Spleen (tissue), 11 donors: Measurements from ENCODE around the gene STAG3. TPM values are rescaled to one million over a fixed set of nuclear protein-coding genes. Genes with fewer than 3 reads are reported as not detected.
A peak's percentile ranks its signal among the peaks of the same experiment; 100 is the strongest.

ENCODE experiments used
- DNase-seq: peaks from one replicate; pipeline ENCODE4 v3.0.0-alpha.2; 2020
- H3K27ac ChIP-seq, 8 donors: fragments of 200-600 bp; sonication (generic) in 7 of 8; 1 replicate in 4 of 8; 2 replicates in 4 of 8; pipeline versions ENCODE4 v1.5.0 to v1.8.0; 2016 to 2021; ENCODE audit warnings: inconsistent platforms in 4 of 8, mild to moderate bottlenecking in 4 of 8, moderate library complexity in 1 of 8
- H3K27me3 ChIP-seq, 7 donors: fragments of 200-600 bp; sonication (generic) in 6 of 7; replicated peaks in 1 of 7; 1 replicate in 4 of 7; 2 replicates in 3 of 7; pipeline versions ENCODE4 v1.5.0 to v1.8.0; 2016 to 2021; ENCODE audit warnings: inconsistent platforms in 3 of 7, mild to moderate bottlenecking in 1 of 7
- H3K36me3 ChIP-seq, 6 donors: fragments of 200-600 bp; sonication (generic) in 5 of 6; 1 replicate in 4 of 6; 2 replicates in 2 of 6; pipeline versions ENCODE4 v1.5.0 to v1.8.0; 2016 to 2021; ENCODE audit warnings: inconsistent platforms in 2 of 6
- H3K4me1 ChIP-seq, 6 donors: fragments of 200-600 bp; sonication (generic) in 5 of 6; 1 replicate in 3 of 6; 2 replicates in 3 of 6; pipeline versions ENCODE4 v1.5.0 to v1.8.0; 2016 to 2021; ENCODE audit warnings: inconsistent platforms in 3 of 6
- H3K4me3 ChIP-seq, 8 donors: fragments of 200-600 bp; sonication (generic) in 7 of 8; 1 replicate in 4 of 8; 2 replicates in 4 of 8; pipeline versions ENCODE4 v1.5.0 to v1.8.0; 2016 to 2021; ENCODE audit warnings: inconsistent platforms in 4 of 8, mild to moderate bottlenecking in 4 of 8, moderate library complexity in 2 of 8
- H3K9me3 ChIP-seq, 8 donors: fragments of 200-600 bp; sonication (generic) in 7 of 8; 1 replicate in 4 of 8; 2 replicates in 4 of 8; pipeline versions ENCODE4 v1.5.0 to v1.8.0; 2016 to 2021; ENCODE audit warnings: inconsistent platforms in 4 of 8
- POLR2A ChIP-seq, 3 donors: fragments of 450-650 bp; IDR thresholded peaks; one replicate each; pipeline ENCODE4 v1.5.1; 2017; ENCODE audit warnings: antibody characterized with exemption in 3 of 3, mild to moderate bottlenecking in 1 of 3
- POLR2AphosphoS5 ChIP-seq, 3 donors: sonication (generic); formaldehyde crosslinking; IDR thresholded peaks; one replicate each; pipeline ENCODE4 v1.5.1; 2017; ENCODE audit warnings: antibody characterized with exemption in 3 of 3
- WGBS, 5 donors: extraction: QIAGEN DNeasy Blood & Tissue Kit in 3 of 5; methylation state at CpG; one replicate each; pipeline versions ENCODE4 v1.1.5 to v1.1.7; 2013 to 2018; 5-methylcytosine and 5-hydroxymethylcytosine counted together
- intact Hi-C: fragments of 100-400 bp; cut with DNase I; formaldehyde crosslinking; loops from one replicate; pipeline ENCODE4 v1.15.0; 2023; ENCODE audit warnings: low total_unique reads
- polyA plus RNA-seq, 3 donors: library from polyadenylated mRNA; stranded (reverse); fragments of 200-250 nt; gene quantifications; one replicate each; pipeline ENCODE4 v1.2.1, GENCODE V29; 2013
- total RNA-seq, 7 donors: library from RNA; depleted of rRNA in 3 of 7; stranded (reverse); fragments of >200 nt in 3 of 7; fragmentation: NEBNext Ultra II Directional in 4 of 7; extraction: Animal tissue kit (Norgen Biotek cat#: 25700) in 4 of 7; gene quantifications; one replicate each; pipeline versions ENCODE4 v1.1.0 to v1.2.1, GENCODE V29; 2016 to 2021
- TF ChIP-seq, protein P1 (sequence below), 11 experiments: fragments of 200-600 bp in 7 of 11; fragments of 450-650 bp in 4 of 11; sonication (generic) in 4 of 11; IDR thresholded peaks in 8 of 11; conservative IDR thresholded peaks in 3 of 11; 1 replicate in 7 of 11; 2 replicates in 4 of 11; pipeline versions ENCODE4 v1.4.0 to v1.8.0; 2016 to 2021; ENCODE audit warnings: antibody characterized with exemption in 11 of 11, inconsistent platforms in 4 of 11, mild to moderate bottlenecking in 1 of 11
- donor health status: healthy with polysubstance abuse.
- donor health status: DM: no; HTN: no; CAD: no; lungs with moderate emphysema.
- donor health status: DM: no; HTN: no; CAD: no.
- donor health status: Bipolar disorder and iron deficiency.
- donor health status: healthy.
- donor health status: DM: no; HTN: no; CAD: no.
- donor health status: DM: yes; HTN: yes; CAD: no.

The STAG3 gene
- total and polyA plus RNA-seq, 10 donors, result 8.0 to 123 (median 40.4) TPM

DNA sequence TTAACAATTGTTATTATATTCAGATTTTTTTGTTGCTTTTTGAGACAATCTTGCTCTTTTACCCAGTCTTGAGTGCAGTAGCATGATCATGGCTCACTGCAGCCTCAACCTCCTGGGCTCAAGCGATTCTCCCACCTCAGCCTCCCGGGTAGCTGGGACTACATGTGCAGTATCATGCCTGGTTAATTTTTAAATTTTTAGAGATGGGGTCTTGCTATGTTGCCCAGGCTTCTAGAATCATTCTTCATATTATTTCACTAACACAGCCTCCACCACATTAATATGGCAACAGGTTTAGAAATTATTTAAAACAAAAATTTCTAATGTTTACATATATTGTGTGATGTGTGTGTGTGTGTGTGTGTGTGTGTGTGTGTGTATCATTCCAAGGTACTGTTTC is 30.4 kb upstream of the STAG3 start:
- WGBS, 5 donors, result 93 to 98% (median 98%) methylated on average over 2 of the region's 2 CpGs
- Histone ChIP-seq H3K36me3 (peaks cover 0 to 20% (median 2%) of the 10 kb centered on the region in 6 donors), H3K27me3 (no peaks in the 10 kb centered on the region), H3K27ac (peak overlapping the region in 1 of 8 donors; percentile 97), H3K4me1 (peaks cover 23 to 46% (median 38%) of the 10 kb centered on the region in 6 donors), H3K9me3 (no peaks in the 10 kb centered on the region), H3K4me3 (no peak overlapping the region)
- TF ChIP-seq, protein P1, sequence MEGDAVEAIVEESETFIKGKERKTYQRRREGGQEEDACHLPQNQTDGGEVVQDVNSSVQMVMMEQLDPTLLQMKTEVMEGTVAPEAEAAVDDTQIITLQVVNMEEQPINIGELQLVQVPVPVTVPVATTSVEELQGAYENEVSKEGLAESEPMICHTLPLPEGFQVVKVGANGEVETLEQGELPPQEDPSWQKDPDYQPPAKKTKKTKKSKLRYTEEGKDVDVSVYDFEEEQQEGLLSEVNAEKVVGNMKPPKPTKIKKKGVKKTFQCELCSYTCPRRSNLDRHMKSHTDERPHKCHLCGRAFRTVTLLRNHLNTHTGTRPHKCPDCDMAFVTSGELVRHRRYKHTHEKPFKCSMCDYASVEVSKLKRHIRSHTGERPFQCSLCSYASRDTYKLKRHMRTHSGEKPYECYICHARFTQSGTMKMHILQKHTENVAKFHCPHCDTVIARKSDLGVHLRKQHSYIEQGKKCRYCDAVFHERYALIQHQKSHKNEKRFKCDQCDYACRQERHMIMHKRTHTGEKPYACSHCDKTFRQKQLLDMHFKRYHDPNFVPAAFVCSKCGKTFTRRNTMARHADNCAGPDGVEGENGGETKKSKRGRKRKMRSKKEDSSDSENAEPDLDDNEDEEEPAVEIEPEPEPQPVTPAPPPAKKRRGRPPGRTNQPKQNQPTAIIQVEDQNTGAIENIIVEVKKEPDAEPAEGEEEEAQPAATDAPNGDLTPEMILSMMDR (IDR thresholded peaks at IDR 0.05 in 8 of 11, conservative IDR thresholded peaks at IDR 0.05 in 3 of 11), result no peak
- TF ChIP-seq POLR2A (IDR thresholded peaks at IDR 0.05) (no peak), POLR2AphosphoS5 (IDR thresholded peaks at IDR 0.05) (no peak)
- no peak for DNase-seq
- intact Hi-C loops, result no loop called here

DNA sequence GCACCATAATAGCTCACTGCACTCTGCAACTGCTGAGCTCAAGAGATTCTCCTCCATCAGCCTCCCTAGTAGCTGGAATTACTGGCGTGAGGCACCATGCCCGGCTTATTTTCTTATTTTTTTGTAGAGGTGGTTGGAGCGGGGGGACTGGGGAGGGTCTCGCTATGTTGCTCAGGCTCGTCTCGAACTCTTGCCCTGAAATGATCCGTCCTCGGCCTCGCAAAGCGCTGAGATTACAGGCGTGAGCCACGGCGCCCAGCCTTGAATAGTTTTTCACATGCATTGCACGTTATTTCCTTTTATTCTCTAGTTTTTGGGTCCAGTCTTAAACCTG is 29.5 kb upstream of the STAG3 start:
- Histone ChIP-seq H3K4me3 (peak overlapping the region; percentile 55 to 81 (median 73)), H3K27ac (peak overlapping the region; percentile 74 to 97 (median 94)), H3K9me3 (no peaks in the 10 kb centered on the region), H3K36me3 (peaks cover 0 to 30% (median 3%) of the 10 kb centered on the region in 6 donors), H3K27me3 (no peaks in the 10 kb centered on the region), H3K4me1 (peaks cover 28 to 55% (median 47%) of the 10 kb centered on the region in 6 donors)
- DNase-seq, result no peak
- TF ChIP-seq POLR2A (IDR thresholded peaks at IDR 0.05) (no peak), POLR2AphosphoS5 (IDR thresholded peaks at IDR 0.05) (no peak)
- TF ChIP-seq, protein P1 (IDR thresholded peaks at IDR 0.05 in 8 of 11, conservative IDR thresholded peaks at IDR 0.05 in 3 of 11), result peak in 1 of 11 experiments; percentile 6
- intact Hi-C loops, result no loop called here
- 11 to 20% (median 14%) methylated on average over 14 of the region's 14 CpGs for WGBS, 5 donors

DNA sequence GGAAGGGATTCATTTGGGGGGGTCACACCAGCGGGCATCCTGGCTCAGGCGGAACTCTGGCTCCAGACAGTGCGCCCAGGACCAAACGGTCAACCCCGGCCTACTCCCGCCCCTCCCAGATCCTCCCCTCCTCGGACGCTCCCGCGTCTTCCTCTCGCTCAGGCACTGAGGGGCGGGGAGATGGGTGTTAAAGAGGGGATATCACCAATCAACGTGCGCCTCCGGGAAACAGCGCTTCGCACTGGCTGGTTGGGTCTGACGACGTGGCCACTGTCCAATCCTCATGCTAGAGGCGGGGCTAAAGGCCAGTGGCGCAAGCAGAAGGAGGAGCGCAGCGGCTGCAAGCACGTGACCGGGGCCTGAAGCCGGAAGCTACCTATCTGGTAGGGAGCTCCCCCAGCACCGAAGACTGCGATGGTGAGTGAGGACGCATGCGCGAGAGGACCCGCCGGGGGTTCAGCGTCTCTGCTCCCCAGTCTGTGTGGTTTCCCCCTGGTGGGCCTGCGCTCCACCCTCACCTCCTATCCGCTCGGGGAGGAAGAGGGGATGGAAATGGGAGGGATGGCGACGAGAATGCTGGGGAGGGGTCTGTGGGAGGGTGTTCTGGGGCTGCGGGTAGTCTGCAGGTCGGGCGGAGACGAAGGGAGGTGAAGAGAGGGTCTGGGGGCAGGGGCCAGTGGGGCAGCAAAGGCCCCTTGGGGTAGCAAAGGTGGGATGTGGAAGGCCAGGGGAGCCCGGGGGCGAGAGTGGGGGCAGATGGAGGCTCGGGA is 29.0 kb upstream of the STAG3 start, which contains the start of gene LAMTOR4:
Gene LAMTOR4 (plus strand): TSS at position 360 of the 770 bp plus-strand sequence. CDS start 55 bp downstream, at position 415.
- Histone ChIP-seq H3K27ac (peak within 1 kb of the TSS; percentile 74 to 97 (median 94)), H3K27me3 (no peaks in the 10 kb centered on the region), H3K4me1 (peaks cover 28 to 60% (median 52%) of the 10 kb centered on the region in 6 donors), H3K36me3 (peaks cover 0 to 35% (median 9%) of the 10 kb centered on the region in 6 donors), H3K9me3 (no peaks in the 10 kb centered on the region), H3K4me3 (peak within 1 kb of the TSS; percentile 55 to 81 (median 73))
- TF ChIP-seq, protein P1 (IDR thresholded peaks at IDR 0.05 in 8 of 11, conservative IDR thresholded peaks at IDR 0.05 in 3 of 11), result peak in 8 of 11 experiments; percentile 5 to 37 (median 22)
- peak; percentile 37 to 68 (median 61) for TF ChIP-seq POLR2A (IDR thresholded peaks at IDR 0.05)
- TF ChIP-seq POLR2AphosphoS5 (IDR thresholded peaks at IDR 0.05), result peak; percentile 96 to 98 (median 97)
- WGBS, 5 donors, result 0 to 1% (median 1%) methylated on average over 35 to 46 of the region's 46 CpGs
- peak; percentile 100 for DNase-seq
- intact Hi-C loops, result no loop called here

DNA sequence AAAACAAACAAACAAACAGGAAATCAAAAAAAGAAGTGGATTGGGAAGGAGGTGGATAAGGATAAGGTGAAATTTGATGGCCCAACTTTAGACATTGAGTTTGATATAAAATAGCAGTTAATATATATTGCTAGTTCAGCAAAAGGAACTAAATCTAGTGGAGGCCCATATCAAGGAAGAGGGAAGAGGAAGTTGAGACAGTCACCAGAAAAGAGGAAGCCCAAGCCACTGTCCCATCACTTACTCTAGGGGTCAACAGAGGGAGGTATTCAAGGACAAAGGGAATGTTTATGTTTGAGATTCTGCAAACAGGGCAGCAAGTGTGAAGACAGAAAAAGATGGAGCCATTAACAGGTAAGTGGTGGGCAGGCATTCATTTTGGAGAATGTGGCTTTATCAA is 25.3 kb upstream of the STAG3 start:
- no peaks in the 10 kb centered on the region for H3K9me3 ChIP-seq
- intact Hi-C loops, result no loop called here
- peak overlapping the region in 1 of 8 donors; percentile 33 for H3K4me3 ChIP-seq
- H3K4me1 ChIP-seq, result peaks cover 34 to 93% (median 84%) of the 10 kb centered on the region in 6 donors
- TF ChIP-seq POLR2A (IDR thresholded peaks at IDR 0.05) (no peak), POLR2AphosphoS5 (IDR thresholded peaks at IDR 0.05) (peak in 1 of 3 donors; percentile 40)
- TF ChIP-seq, protein P1 (IDR thresholded peaks at IDR 0.05 in 8 of 11, conservative IDR thresholded peaks at IDR 0.05 in 3 of 11), result peak in 1 of 11 experiments; percentile 19
- peak overlapping the region in 7 of 8 donors; percentile 59 to 97 (median 70) for H3K27ac ChIP-seq
- no peak for DNase-seq
- H3K36me3 ChIP-seq, result peaks cover 0 to 72% (median 37%) of the 10 kb centered on the region in 6 donors
- no peaks in the 10 kb centered on the region for H3K27me3 ChIP-seq
